ENCODE data around the gene GULP1.
A peak's percentile ranks its signal among the peaks of the same experiment; 100 is the strongest.

GULP1 gene

GRCh38 chr2:188379748-188380147 lies 88.1 kb downstream of the GULP1 start:
- DNase-seq (ENCODE audit: low read depth): no peak
- H3K4me3 ChIP-seq (ENCODE audit: control insufficient read depth, low read depth, low read length): no peak overlapping the region
- no peak for TF ChIP-seq CTCF (IDR thresholded peaks at IDR 0.05; ENCODE audit: control insufficient read depth, insufficient read depth, low read depth, low read length, missing control alignments)

DNA sequence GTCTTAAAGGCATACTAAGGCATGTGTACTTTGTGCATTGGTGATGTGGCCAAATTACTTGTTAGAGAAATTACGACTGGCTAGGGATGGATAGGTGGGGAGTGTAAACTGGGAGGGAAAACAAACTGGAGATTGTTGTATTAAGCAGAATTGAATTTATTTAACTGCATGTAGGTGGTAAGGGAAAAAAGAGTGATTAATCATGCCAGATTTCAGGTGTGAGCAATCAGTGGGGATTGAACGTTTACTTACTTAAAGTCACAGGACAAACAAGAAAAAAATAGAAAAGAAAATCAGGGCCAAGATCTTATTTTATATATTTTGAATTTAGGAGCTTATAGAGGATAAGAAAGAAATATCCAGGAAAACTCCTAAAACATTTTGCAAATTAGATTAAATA lies 88.6 kb downstream of the GULP1 start:
- no peak overlapping the region for H3K4me3 ChIP-seq (ENCODE audit: control insufficient read depth, low read depth, low read length)
- no peak for DNase-seq (ENCODE audit: low read depth)
- no peak for TF ChIP-seq CTCF (IDR thresholded peaks at IDR 0.05; ENCODE audit: control insufficient read depth, insufficient read depth, low read depth, low read length, missing control alignments)

- TF ChIP-seq CTCF (IDR thresholded peaks at IDR 0.05; ENCODE audit: control insufficient read depth, insufficient read depth, low read depth, low read length, missing control alignments): no peak
- peak; percentile 34 for DNase-seq (ENCODE audit: low read depth)
- H3K4me3 ChIP-seq (ENCODE audit: control insufficient read depth, low read depth, low read length): no peak overlapping the region
Measured at GRCh38 chr2:188381614-188382013, 89.9 kb downstream of the GULP1 start.

GRCh38 chr2:188382107-188382506 lies 90.4 kb downstream of the GULP1 start:
- no peak for DNase-seq (ENCODE audit: low read depth)
- H3K4me3 ChIP-seq (ENCODE audit: control insufficient read depth, low read depth, low read length): no peak overlapping the region
- TF ChIP-seq CTCF (IDR thresholded peaks at IDR 0.05; ENCODE audit: control insufficient read depth, insufficient read depth, low read depth, low read length, missing control alignments): no peak

DNA sequence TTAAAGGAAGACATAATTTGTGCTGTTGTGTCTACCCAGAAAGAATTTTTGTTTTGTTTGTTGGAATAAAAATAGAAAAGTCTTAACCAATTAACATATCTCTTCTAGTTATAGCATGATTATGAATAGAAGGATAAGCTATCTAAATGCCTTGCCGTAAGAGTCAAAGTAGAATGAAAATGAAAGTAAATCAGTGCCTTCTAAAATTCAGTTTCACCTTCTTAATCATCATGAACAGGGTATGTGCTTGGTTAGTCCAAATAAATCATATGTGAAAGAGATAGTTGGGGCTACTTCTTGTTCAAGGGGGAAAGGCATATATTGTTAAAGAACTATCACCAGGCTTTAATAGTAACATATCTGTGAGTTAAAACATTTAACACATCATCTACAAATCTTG lies 91.5 kb downstream of the GULP1 start:
- DNase-seq (ENCODE audit: low read depth): no peak
- no peak overlapping the region for H3K4me3 ChIP-seq (ENCODE audit: control insufficient read depth, low read depth, low read length)
- TF ChIP-seq CTCF (IDR thresholded peaks at IDR 0.05; ENCODE audit: control insufficient read depth, insufficient read depth, low read depth, low read length, missing control alignments): no peak

DNA sequence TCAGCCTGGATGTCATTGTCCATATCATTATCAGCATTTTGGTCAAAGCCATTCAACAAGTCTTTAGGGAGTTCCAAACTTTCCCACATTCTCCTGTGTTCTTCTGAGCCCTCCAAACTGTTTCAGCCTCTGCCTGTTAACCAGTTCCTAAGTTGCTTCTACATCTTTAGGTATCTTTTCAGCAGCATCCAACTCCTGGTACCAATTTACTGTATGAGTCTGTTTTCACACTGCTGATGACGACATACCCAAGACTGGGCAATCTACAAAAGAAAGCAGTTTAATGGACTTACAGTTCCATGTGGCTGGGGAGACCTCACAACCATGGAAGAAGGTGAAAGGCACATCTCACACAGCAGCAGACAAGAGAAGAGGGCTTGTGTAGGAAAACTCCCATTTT lies 94.2 kb downstream of the GULP1 start:
- no peak for TF ChIP-seq CTCF (IDR thresholded peaks at IDR 0.05; ENCODE audit: control insufficient read depth, insufficient read depth, low read depth, low read length, missing control alignments)
- H3K4me3 ChIP-seq (ENCODE audit: control insufficient read depth, low read depth, low read length): no peak overlapping the region

DNA sequence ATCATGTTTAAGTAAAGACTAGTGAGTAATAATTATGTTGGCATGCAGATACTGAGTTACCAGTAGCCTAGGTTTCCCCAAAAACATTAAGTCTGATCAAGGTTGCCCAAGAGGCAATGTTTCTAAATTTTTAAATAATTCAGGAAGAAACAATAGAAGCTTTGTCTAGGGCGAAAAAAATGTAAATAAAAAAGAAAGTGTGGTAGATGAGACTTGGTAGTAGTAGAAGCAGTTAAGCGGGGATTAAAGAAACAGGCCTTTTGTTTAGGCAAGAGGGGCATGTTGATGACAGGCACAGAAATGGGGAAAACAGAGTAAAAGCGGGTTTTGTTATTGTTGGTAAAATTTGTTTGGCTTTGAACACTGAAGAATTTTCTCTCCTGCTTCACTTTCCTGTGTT lies 97.2 kb downstream of the GULP1 start:
- H3K4me3 ChIP-seq (ENCODE audit: control insufficient read depth, low read depth, low read length): no peak overlapping the region
- no peak for TF ChIP-seq CTCF (IDR thresholded peaks at IDR 0.05; ENCODE audit: control insufficient read depth, insufficient read depth, low read depth, low read length, missing control alignments)
- no peak for DNase-seq (ENCODE audit: low read depth)

More for the DNA sequence above, 94.2 kb downstream of the GULP1 start:
- no peak for DNase-seq (ENCODE audit: low read depth)
